Mesenchymal stem cell (in vitro differentiated cells and primary cell): ENCODE data around the gene CPXM2.

Experiments used
- DNase-seq: peaks from one replicate; pipeline ENCODE4 v3.0.0-alpha.2; 2013
- H2AFZ ChIP-seq: one replicate; pipeline ENCODE4 v1.6.1; 2013; ENCODE audit warnings: low read depth, mild to moderate bottlenecking, control low read depth, inconsistent platforms, low read length, moderate library complexity
- H2AK5ac ChIP-seq: 2 replicates; pipeline ENCODE4 v1.6.1; 2013; ENCODE audit warnings: low read length, moderate library complexity, mild to moderate bottlenecking, inconsistent platforms; ENCODE audit not compliant: severe bottlenecking
- H2BK120ac ChIP-seq: one replicate; pipeline ENCODE4 v1.6.1; 2013; ENCODE audit warnings: low read depth, mild to moderate bottlenecking, inconsistent platforms, low read length, moderate library complexity
- H2BK12ac ChIP-seq, 2 experiments: one replicate each; pipeline ENCODE4 v1.6.1; 2013; ENCODE audit warnings: inconsistent platforms in 2 of 2, low read length in 2 of 2, mild to moderate bottlenecking in 2 of 2, moderate library complexity in 2 of 2, control low read depth in 1 of 2
- H2BK15ac ChIP-seq: one replicate; pipeline ENCODE4 v1.6.1; 2013; ENCODE audit warnings: mild to moderate bottlenecking, low read depth, inconsistent platforms; ENCODE audit not compliant: poor library complexity, severe bottlenecking
- H2BK5ac ChIP-seq: 2 replicates; pipeline ENCODE4 v1.6.1; 2013; ENCODE audit warnings: low read depth, mild to moderate bottlenecking, low read length, control low read depth, inconsistent platforms; ENCODE audit not compliant: poor library complexity, severe bottlenecking
- H3K14ac ChIP-seq, 2 experiments: one replicate each; pipeline ENCODE4 v1.6.1; 2013; ENCODE audit warnings: inconsistent platforms in 2 of 2, low read length in 2 of 2, control low read depth in 1 of 2, mild to moderate bottlenecking in 1 of 2, moderate library complexity in 1 of 2
- H3K18ac ChIP-seq, 2 experiments: one replicate each; pipeline ENCODE4 v1.6.1; 2013; ENCODE audit warnings: inconsistent platforms in 2 of 2, low read length in 2 of 2, control low read depth in 1 of 2, low read depth in 1 of 2, mild to moderate bottlenecking in 1 of 2
- H3K23ac ChIP-seq, 2 experiments: one replicate each; pipeline ENCODE4 v1.6.1; 2013; ENCODE audit warnings: inconsistent platforms in 2 of 2, low read length in 2 of 2, mild to moderate bottlenecking in 2 of 2, moderate library complexity in 2 of 2, control low read depth in 1 of 2
- H3K27ac ChIP-seq: 2 replicates; pipeline ENCODE4 v1.5.1; 2013; ENCODE audit warnings: mild to moderate bottlenecking, moderate library complexity, low read length, control low read depth, inconsistent platforms; ENCODE audit not compliant: poor library complexity, severe bottlenecking
- H3K27me3 ChIP-seq, 2 experiments: 2 replicates each; pipeline versions ENCODE4 v1.6.1 to v1.7.0; 2013; ENCODE audit warnings: low read length in 2 of 2, mild to moderate bottlenecking in 2 of 2, moderate library complexity in 2 of 2, control low read depth in 1 of 2, inconsistent platforms in 1 of 2; ENCODE audit not compliant: control insufficient read depth in 1 of 2, insufficient read depth in 1 of 2
- H3K36me3 ChIP-seq, 2 experiments: 2 replicates each; pipeline versions ENCODE4 v1.6.1 to v1.7.0; 2013; ENCODE audit warnings: low read length in 2 of 2, control low read depth in 1 of 2, inconsistent platforms in 1 of 2, low read depth in 1 of 2, mild to moderate bottlenecking in 1 of 2; ENCODE audit not compliant: insufficient read depth in 2 of 2, control insufficient read depth in 1 of 2
- H3K4ac ChIP-seq, 2 experiments: one replicate each; pipeline ENCODE4 v1.6.1; 2013; ENCODE audit warnings: inconsistent platforms in 2 of 2, low read length in 2 of 2, mild to moderate bottlenecking in 2 of 2, moderate library complexity in 2 of 2, control low read depth in 1 of 2, low read depth in 1 of 2
- H3K4me1 ChIP-seq: 2 replicates; pipeline ENCODE4 v1.6.1; 2013; ENCODE audit warnings: low read depth, low read length, control low read depth; ENCODE audit not compliant: control insufficient read depth, insufficient read depth
- H3K4me2 ChIP-seq: 2 replicates; pipeline ENCODE4 v1.6.1; 2013; ENCODE audit warnings: low read length, mild to moderate bottlenecking, inconsistent platforms; ENCODE audit not compliant: poor library complexity, severe bottlenecking
- H3K4me3 ChIP-seq, 2 experiments: 2 replicates each; pipeline versions ENCODE4 v1.5.1 to v1.7.0; 2013; ENCODE audit warnings: low read length in 2 of 2, mild to moderate bottlenecking in 2 of 2, control low read depth in 1 of 2, low read depth in 1 of 2; ENCODE audit not compliant: insufficient read depth in 1 of 2
- H3K79me1 ChIP-seq: replicated peaks from 2 replicates; pipeline ENCODE4 v1.6.1; 2013; ENCODE audit warnings: mild to moderate bottlenecking, control low read depth, low read length, inconsistent platforms; ENCODE audit not compliant: poor library complexity, severe bottlenecking
- H3K9ac ChIP-seq: 2 replicates; pipeline ENCODE4 v1.7.0; 2013; ENCODE audit warnings: mild to moderate bottlenecking, low read length, moderate library complexity
- H3K9me3 ChIP-seq: 2 replicates; pipeline ENCODE4 v1.7.0; 2013; ENCODE audit warnings: mild to moderate bottlenecking, low read length; ENCODE audit not compliant: control insufficient read depth
- H4K8ac ChIP-seq: one replicate; pipeline ENCODE4 v1.6.1; 2013; ENCODE audit warnings: inconsistent platforms, mild to moderate bottlenecking, low read length, moderate library complexity
- H4K91ac ChIP-seq: one replicate; pipeline ENCODE4 v1.6.1; 2013; ENCODE audit warnings: mild to moderate bottlenecking, low read length, inconsistent platforms
- WGBS: methylation state at CpG from one replicate; pipeline ENCODE4 v1.1.7; 2013; ENCODE audit warnings: mixed read lengths; 5-methylcytosine and 5-hydroxymethylcytosine counted together

CPXM2 gene

GRCh38 chr10:123913688-123914268 is 22.2 kb upstream of the CPXM2 start:
- H2BK15ac ChIP-seq, result no peak overlapping the region
- H3K4me3 ChIP-seq, result peak overlapping the region in 1 of 2 experiments; percentile 9
- no peak overlapping the region for H4K91ac ChIP-seq
- no peaks in the 10 kb centered on the region for H3K36me3 ChIP-seq
- no peak overlapping the region for H2AFZ ChIP-seq
- H3K4me1 ChIP-seq, result no peaks in the 10 kb centered on the region
- H2BK120ac ChIP-seq, result no peak overlapping the region
- no peak overlapping the region for H3K23ac ChIP-seq
- no peak overlapping the region for H2BK5ac ChIP-seq
- H3K9me3 ChIP-seq, result peaks cover 6% of the 10 kb centered on the region
- H2AK5ac ChIP-seq, result no peak overlapping the region
- H3K18ac ChIP-seq, result no peak overlapping the region
- H3K27me3 ChIP-seq, result peaks cover 0 to 76% of the 10 kb centered on the region in 2 experiments
- H3K4me2 ChIP-seq, result no peak overlapping the region
- H3K79me1 ChIP-seq, result no peaks in the 10 kb centered on the region
- WGBS, result 68% methylated on average over 8 of the region's 8 CpGs
- H3K27ac ChIP-seq, result no peak overlapping the region
- no peak overlapping the region for H3K14ac ChIP-seq
- no peak overlapping the region for H2BK12ac ChIP-seq
- H3K4ac ChIP-seq, result no peak overlapping the region
- H4K8ac ChIP-seq, result no peak overlapping the region
- no peak overlapping the region for H3K9ac ChIP-seq
- DNase-seq, result no peak

- Histone ChIP-seq H3K9me3 (no peaks in the 10 kb centered on the region), H3K23ac (no peak overlapping the region), H2AK5ac (no peak overlapping the region), H2BK15ac (no peak overlapping the region), H3K18ac (no peak overlapping the region), H2BK120ac (no peak overlapping the region), H4K91ac (no peak overlapping the region), H3K27me3 (peaks cover 0 to 84% of the 10 kb centered on the region in 2 experiments), H3K4me3 (no peak overlapping the region), H2BK5ac (no peak overlapping the region), H3K79me1 (no peaks in the 10 kb centered on the region), H4K8ac (no peak overlapping the region), H2AFZ (no peak overlapping the region), H3K4me2 (no peak overlapping the region), H3K9ac (no peak overlapping the region), H3K4me1 (no peaks in the 10 kb centered on the region), H3K36me3 (no peaks in the 10 kb centered on the region), H2BK12ac (no peak overlapping the region), H3K4ac (no peak overlapping the region), H3K27ac (no peak overlapping the region), H3K14ac (no peak overlapping the region)
- WGBS, result 42% methylated on average over 3 of the region's 3 CpGs
- no peak for DNase-seq
Observed at GRCh38 chr10:123912871-123913270, 21.3 kb upstream of the CPXM2 start.

- H2AFZ ChIP-seq, result no peak overlapping the region
- H2BK12ac ChIP-seq, result no peak overlapping the region
- H2BK120ac ChIP-seq, result no peak overlapping the region
- no peak overlapping the region for H4K8ac ChIP-seq
- no peaks in the 10 kb centered on the region for H3K79me1 ChIP-seq
- WGBS, result 59% methylated on average over 4 of the region's 4 CpGs
- H3K4me1 ChIP-seq, result no peaks in the 10 kb centered on the region
- no peak overlapping the region for H3K27ac ChIP-seq
- no peak overlapping the region for H2BK5ac ChIP-seq
- H2AK5ac ChIP-seq, result no peak overlapping the region
- H3K4me3 ChIP-seq, result no peak overlapping the region
- H3K18ac ChIP-seq, result no peak overlapping the region
- no peak overlapping the region for H3K14ac ChIP-seq
- H4K91ac ChIP-seq, result no peak overlapping the region
- H3K4ac ChIP-seq, result no peak overlapping the region
- peaks cover 0 to 84% of the 10 kb centered on the region in 2 experiments for H3K27me3 ChIP-seq
- no peak overlapping the region for H3K4me2 ChIP-seq
- H3K36me3 ChIP-seq, result no peaks in the 10 kb centered on the region
- no peak overlapping the region for H2BK15ac ChIP-seq
- H3K23ac ChIP-seq, result no peak overlapping the region
- no peak for DNase-seq
- no peaks in the 10 kb centered on the region for H3K9me3 ChIP-seq
- H3K9ac ChIP-seq, result no peak overlapping the region
Observed at GRCh38 chr10:123912466-123912865, 20.9 kb upstream of the CPXM2 start.

GRCh38 chr10:123911866-123912265 is 20.3 kb upstream of the CPXM2 start:
- Histone ChIP-seq H3K79me1 (no peaks in the 10 kb centered on the region), H2BK5ac (no peak overlapping the region), H3K36me3 (no peaks in the 10 kb centered on the region), H2AFZ (no peak overlapping the region), H3K9ac (no peak overlapping the region), H3K23ac (no peak overlapping the region), H3K18ac (no peak overlapping the region), H3K27me3 (peaks cover 0 to 85% of the 10 kb centered on the region in 2 experiments), H2BK120ac (no peak overlapping the region), H3K27ac (no peak overlapping the region), H2BK12ac (no peak overlapping the region), H3K4me1 (no peaks in the 10 kb centered on the region), H3K4me3 (no peak overlapping the region), H2BK15ac (no peak overlapping the region), H4K91ac (no peak overlapping the region), H2AK5ac (no peak overlapping the region), H3K4me2 (no peak overlapping the region), H3K9me3 (no peaks in the 10 kb centered on the region), H3K4ac (no peak overlapping the region), H4K8ac (no peak overlapping the region), H3K14ac (no peak overlapping the region)
- WGBS, result 70% methylated on average over 6 of the region's 9 CpGs
- no peak for DNase-seq
